Measurements from ENCODE around the gene ZBTB38. TPM values are rescaled to one million over a fixed set of nuclear protein-coding genes. Genes with fewer than 3 reads are reported as not detected.

Gene ZBTB38
- total and polyA plus RNA-seq, 2 donors (not counting 1 experiment from before 2014, with no cell fraction given), result 13.8 to 71.2 TPM

GRCh38 chr3:141331377-141332318, 36.7 kb upstream of the ZBTB38 start:
- CTCF ChIA-PET, result interaction anchor here (0.9 to 1.5 kb wide), 3 partner anchors 8 to 123 kb away, joined by 3 read pairs; no protein-coding TSS in a partner anchor
- no peak overlapping the region for H3K4me2 ChIP-seq (replicated peaks; ENCODE audit: low read depth, low read length, poor library complexity, severe bottlenecking)
- H3K27ac ChIP-seq (ENCODE audit: low read length in 2 of 2), result no peak overlapping the region
- H3K9me3 ChIP-seq (ENCODE audit: control extremely low read depth in 1 of 3, control insufficient read depth in 2 of 3, insufficient read depth in 1 of 3, low read length in 2 of 3), result no peaks in the 10 kb centered on the region
- ATAC-seq (ENCODE audit: low read depth) (peak; percentile 60), DNase-seq (no peak)
- WGBS (ENCODE audit: insufficient coverage), result 72% methylated on average over 8 of the region's 9 CpGs
- Mint-ChIP-seq H3K9me3 (ENCODE audit: insufficient read depth) (no peaks in the 10 kb centered on the region), H3K27me3 (no peaks in the 10 kb centered on the region), H3K27ac (no peak overlapping the region), H3K4me3 (no peak overlapping the region), H3K4me1 (peaks cover 10% of the 10 kb centered on the region)
- H3K4me1 ChIP-seq (ENCODE audit: control insufficient read depth in 2 of 2, insufficient read depth in 2 of 2, low read length in 2 of 2), result peaks cover 2 to 3% of the 10 kb centered on the region in 2 donors
- POLR2A ChIA-PET, result no interaction called here
- H3K9ac ChIP-seq (ENCODE audit: low read length), result no peak overlapping the region
- no peaks in the 10 kb centered on the region for H4K20me1 ChIP-seq (ENCODE audit: control insufficient read depth, insufficient read depth, low read length, poor library complexity, severe bottlenecking)
- no peaks in the 10 kb centered on the region for H3K79me2 ChIP-seq (ENCODE audit: control insufficient read depth, insufficient read depth, low read length)
- TF ChIP-seq CTCF (IDR thresholded peaks at IDR 0.05) (no peak), EZH2 (IDR thresholded peaks at IDR 0.05; ENCODE audit: borderline replicate concordance, insufficient read depth, low read depth, low read length, poor library complexity, severe bottlenecking) (no peak)
- H3K4me3 ChIP-seq (ENCODE audit: control extremely low read depth in 1 of 5, extremely low read depth in 1 of 5, insufficient read depth in 1 of 5, low read depth in 2 of 5, low read length in 4 of 5), result no peak overlapping the region
- intact Hi-C loops (cut with micrococcal nuclease), result no loop called here
- no peaks in the 10 kb centered on the region for H3K27me3 ChIP-seq (replicated peaks in 1 of 4; ENCODE audit: control extremely low read depth in 1 of 4, control insufficient read depth in 3 of 4, insufficient read depth in 4 of 4, low read length in 3 of 4)
- no peak overlapping the region for H2AFZ ChIP-seq (ENCODE audit: insufficient read depth, low read depth, low read length, poor library complexity, severe bottlenecking)
- no peaks in the 10 kb centered on the region for H3K36me3 ChIP-seq (replicated peaks in 1 of 2; ENCODE audit: control extremely low read depth in 1 of 2, control insufficient read depth in 1 of 2, extremely low read depth in 1 of 2, insufficient read depth in 2 of 2, low read length in 1 of 2)

- Mint-ChIP-seq H3K27me3 (no peaks in the 10 kb centered on the region), H3K4me1 (peaks cover 18% of the 10 kb centered on the region), H3K27ac (no peak overlapping the region), H3K4me3 (no peak overlapping the region), H3K9me3 (ENCODE audit: insufficient read depth) (no peaks in the 10 kb centered on the region)
- Histone ChIP-seq H4K20me1 (ENCODE audit: control insufficient read depth, insufficient read depth, low read length, poor library complexity, severe bottlenecking) (no peaks in the 10 kb centered on the region), H3K4me2 (replicated peaks; ENCODE audit: low read depth, low read length, poor library complexity, severe bottlenecking) (no peak overlapping the region), H3K9me3 (ENCODE audit: control extremely low read depth in 1 of 3, control insufficient read depth in 2 of 3, insufficient read depth in 1 of 3, low read length in 2 of 3) (no peaks in the 10 kb centered on the region), H3K79me2 (ENCODE audit: control insufficient read depth, insufficient read depth, low read length) (no peaks in the 10 kb centered on the region), H3K4me1 (ENCODE audit: control insufficient read depth in 2 of 2, insufficient read depth in 2 of 2, low read length in 2 of 2) (peaks cover 10 to 11% of the 10 kb centered on the region in 2 donors), H3K27ac (ENCODE audit: low read length in 2 of 2) (no peak overlapping the region), H3K9ac (ENCODE audit: low read length) (no peak overlapping the region), H3K36me3 (replicated peaks in 1 of 2; ENCODE audit: control extremely low read depth in 1 of 2, control insufficient read depth in 1 of 2, extremely low read depth in 1 of 2, insufficient read depth in 2 of 2, low read length in 1 of 2) (no peaks in the 10 kb centered on the region), H3K27me3 (replicated peaks in 1 of 4; ENCODE audit: control extremely low read depth in 1 of 4, control insufficient read depth in 3 of 4, insufficient read depth in 4 of 4, low read length in 3 of 4) (no peaks in the 10 kb centered on the region), H2AFZ (ENCODE audit: insufficient read depth, low read depth, low read length, poor library complexity, severe bottlenecking) (no peak overlapping the region), H3K4me3 (ENCODE audit: control extremely low read depth in 1 of 5, extremely low read depth in 1 of 5, insufficient read depth in 1 of 5, low read depth in 2 of 5, low read length in 4 of 5) (no peak overlapping the region)
- no peak for ATAC-seq (ENCODE audit: low read depth)
- no peak for DNase-seq
- TF ChIP-seq CTCF (IDR thresholded peaks at IDR 0.05) (no peak), EZH2 (IDR thresholded peaks at IDR 0.05; ENCODE audit: borderline replicate concordance, insufficient read depth, low read depth, low read length, poor library complexity, severe bottlenecking) (no peak)
- ChIA-PET CTCF (interaction anchor here (0.9 kb wide), 1 partner anchor 122 kb away, joined by 3 read pairs; no protein-coding TSS in a partner anchor), POLR2A (no interaction called here)
- 96% methylated on average over 5 of the region's 5 CpGs for WGBS (ENCODE audit: insufficient coverage)
- intact Hi-C loops (cut with micrococcal nuclease), result no loop called here
Observed at GRCh38 chr3:141332416-141332815, 35.9 kb upstream of the ZBTB38 start.

Measured in B cell (primary cell).